Activated naive CD4-positive, alpha-beta T cell treated with anti-CD3 and anti-CD28 coated beads for 36 hours (primary cell): ENCODE results near the gene FANCI. TPM values are rescaled to one million over a fixed set of nuclear protein-coding genes. Genes with fewer than 3 reads are reported as not detected.

Experiments used
- CTCF ChIA-PET: fragments of 350-600 bp; sonication (Branson Sonifier 250); formaldehyde crosslinking; loops from one replicate; lab custom pipeline; 2021; ENCODE audit warnings: antibody characterized with exemption; lab: Charles Lee
- DNase-seq: peaks from one replicate; pipeline ENCODE4 v3.0.0-alpha.2; 2020
- H3K27ac Mint-ChIP-seq: one replicate; pipeline ENCODE4 v1.8.0; 2021; ENCODE audit warnings: mild to moderate bottlenecking, mixed read lengths
- H3K27me3 Mint-ChIP-seq: one replicate; pipeline ENCODE4 v1.8.0; 2021; ENCODE audit warnings: low read depth, mixed read lengths
- H3K36me3 Mint-ChIP-seq: one replicate; pipeline ENCODE4 v1.8.0; 2021; ENCODE audit warnings: low read depth, mixed read lengths
- H3K4me1 Mint-ChIP-seq: one replicate; pipeline ENCODE4 v1.8.0; 2021; ENCODE audit warnings: low read depth, mixed read lengths
- H3K4me3 Mint-ChIP-seq: one replicate; pipeline ENCODE4 v1.8.0; 2021; ENCODE audit warnings: mild to moderate bottlenecking, moderate library complexity, mixed read lengths
- H3K9me3 Mint-ChIP-seq: one replicate; pipeline ENCODE4 v1.8.0; 2021; ENCODE audit warnings: mixed read lengths
- intact Hi-C: fragments of 100-400 bp; cut with micrococcal nuclease; formaldehyde crosslinking; loops from one replicate; pipeline ENCODE4 v1.15.1; 2023
- total RNA-seq, 2 experiments: library from RNA; stranded (reverse); gene quantifications; one replicate each; pipeline ENCODE4 v1.2.3, GENCODE V29; 2021

The FANCI gene
- total RNA-seq, 2 experiments from 2014 or later, result 268 to 283 TPM

GRCh38 chr15:89356634-89357298 is 113.0 kb downstream of the FANCI start:
- CTCF ChIA-PET, result interaction anchor here (0.6 to 5.7 kb wide), 15 partner anchors 8 to 150 kb away, joined by 3 to 78 read pairs (median 15); no protein-coding TSS in a partner anchor
- H3K4me3 Mint-ChIP-seq, result no peak overlapping the region
- H3K27ac Mint-ChIP-seq, result no peak overlapping the region
- H3K27me3 Mint-ChIP-seq, result peaks cover 72% of the 10 kb centered on the region
- peaks cover 13% of the 10 kb centered on the region for H3K4me1 Mint-ChIP-seq
- H3K36me3 Mint-ChIP-seq, result no peaks in the 10 kb centered on the region
- no peaks in the 10 kb centered on the region for H3K9me3 Mint-ChIP-seq
- intact Hi-C loops, result no loop called here
- DNase-seq, result peak; percentile 36

GRCh38 chr15:89358435-89358754 is 114.6 kb downstream of the FANCI start:
- no peaks in the 10 kb centered on the region for H3K36me3 Mint-ChIP-seq
- CTCF ChIA-PET, result interaction anchor here (0.5 to 5.7 kb wide), 36 partner anchors 10 to 836 kb away, joined by 3 to 78 read pairs (median 6); no protein-coding TSS in a partner anchor
- H3K9me3 Mint-ChIP-seq, result no peaks in the 10 kb centered on the region
- peaks cover 14% of the 10 kb centered on the region for H3K4me1 Mint-ChIP-seq
- peaks cover 79% of the 10 kb centered on the region for H3K27me3 Mint-ChIP-seq
- no peak overlapping the region for H3K27ac Mint-ChIP-seq
- intact Hi-C loops, result loop anchor here (1.0 kb wide), 4 partner anchors 42 to 115 kb away; no protein-coding TSS in a partner anchor
- H3K4me3 Mint-ChIP-seq, result no peak overlapping the region
- no peak for DNase-seq

- Mint-ChIP-seq H3K4me1 (peaks cover 14% of the 10 kb centered on the region), H3K27me3 (peaks cover 81% of the 10 kb centered on the region), H3K4me3 (peak overlapping the region; percentile 77), H3K27ac (no peak overlapping the region), H3K36me3 (no peaks in the 10 kb centered on the region), H3K9me3 (no peaks in the 10 kb centered on the region)
- peak; percentile 87 for DNase-seq
- CTCF ChIA-PET, result interaction anchor here (0.5 to 5.7 kb wide), 35 partner anchors 10 to 836 kb away, joined by 3 to 78 read pairs (median 7); no protein-coding TSS in a partner anchor
- intact Hi-C loops, result loop anchor here (1.0 kb wide), 4 partner anchors 41 to 114 kb away; no protein-coding TSS in a partner anchor
Measured at GRCh38 chr15:89358755-89359439, 115.1 kb downstream of the FANCI start.

GRCh38 chr15:89359471-89360293 is 115.9 kb downstream of the FANCI start:
- CTCF ChIA-PET, result interaction anchor here (0.7 to 5.7 kb wide), 26 partner anchors 9 to 195 kb away, joined by 3 to 78 read pairs (median 12); no protein-coding TSS in a partner anchor
- intact Hi-C loops, result loop anchor here (2.0 kb wide), 1 partner anchor 17 kb away; no protein-coding TSS in a partner anchor
- Mint-ChIP-seq H3K27ac (no peak overlapping the region), H3K4me1 (peaks cover 14% of the 10 kb centered on the region), H3K4me3 (no peak overlapping the region), H3K27me3 (peaks cover 82% of the 10 kb centered on the region), H3K36me3 (no peaks in the 10 kb centered on the region), H3K9me3 (no peaks in the 10 kb centered on the region)
- DNase-seq, result no peak

GRCh38 chr15:89360294-89360971 is 116.7 kb downstream of the FANCI start:
- no peaks in the 10 kb centered on the region for H3K9me3 Mint-ChIP-seq
- DNase-seq, result no peak
- H3K4me3 Mint-ChIP-seq, result no peak overlapping the region
- peaks cover 14% of the 10 kb centered on the region for H3K4me1 Mint-ChIP-seq
- CTCF ChIA-PET, result interaction anchor here (0.7 to 5.7 kb wide), 13 partner anchors 12 to 95 kb away, joined by 3 to 78 read pairs (median 19); no protein-coding TSS in a partner anchor
- H3K27ac Mint-ChIP-seq, result no peak overlapping the region
- H3K36me3 Mint-ChIP-seq, result no peaks in the 10 kb centered on the region
- intact Hi-C loops, result loop anchor here (2.0 kb wide), 1 partner anchor 16 kb away; no protein-coding TSS in a partner anchor
- H3K27me3 Mint-ChIP-seq, result peaks cover 83% of the 10 kb centered on the region

GRCh38 chr15:89361451-89362202 is 117.8 kb downstream of the FANCI start:
- Mint-ChIP-seq H3K9me3 (no peaks in the 10 kb centered on the region), H3K36me3 (no peaks in the 10 kb centered on the region), H3K27me3 (peaks cover 84% of the 10 kb centered on the region), H3K4me3 (no peak overlapping the region), H3K27ac (no peak overlapping the region), H3K4me1 (peaks cover 16% of the 10 kb centered on the region)
- CTCF ChIA-PET, result interaction anchor here (1.0 to 2.1 kb wide), 2 partner anchors 11 to 53 kb away, joined by 3 to 7 read pairs; no protein-coding TSS in a partner anchor
- DNase-seq, result peak; percentile 68
- intact Hi-C loops, result loop anchor here (2.0 kb wide), 1 partner anchor 15 kb away; no protein-coding TSS in a partner anchor

- Mint-ChIP-seq H3K36me3 (no peaks in the 10 kb centered on the region), H3K27ac (no peak overlapping the region), H3K4me1 (peaks cover 23% of the 10 kb centered on the region), H3K27me3 (peaks cover 85% of the 10 kb centered on the region), H3K9me3 (no peaks in the 10 kb centered on the region), H3K4me3 (no peak overlapping the region)
- intact Hi-C loops, result no loop called here
- CTCF ChIA-PET, result interaction anchor here (2.1 kb wide), 1 partner anchor 53 kb away, joined by 7 read pairs; no protein-coding TSS in a partner anchor
- DNase-seq, result no peak
Measured at GRCh38 chr15:89362203-89363101, 118.7 kb downstream of the FANCI start.

- Mint-ChIP-seq H3K9me3 (no peaks in the 10 kb centered on the region), H3K4me3 (no peak overlapping the region), H3K27ac (no peak overlapping the region), H3K27me3 (peaks cover 83% of the 10 kb centered on the region), H3K36me3 (no peaks in the 10 kb centered on the region), H3K4me1 (peaks cover 24% of the 10 kb centered on the region)
- no peak for DNase-seq
- CTCF ChIA-PET, result interaction anchor here (2.1 kb wide), 1 partner anchor 52 kb away, joined by 7 read pairs; no protein-coding TSS in a partner anchor
- intact Hi-C loops, result no loop called here
Measured at GRCh38 chr15:89363133-89363532, 119.4 kb downstream of the FANCI start.

- CTCF ChIA-PET, result interaction anchor here (0.8 to 1.6 kb wide), 2 partner anchors 43 to 55 kb away, joined by 4 read pairs; no protein-coding TSS in a partner anchor
- Mint-ChIP-seq H3K4me3 (no peak overlapping the region), H3K27me3 (peaks cover 83% of the 10 kb centered on the region), H3K9me3 (no peaks in the 10 kb centered on the region), H3K27ac (no peak overlapping the region), H3K36me3 (no peaks in the 10 kb centered on the region), H3K4me1 (peaks cover 25% of the 10 kb centered on the region)
- DNase-seq, result no peak
- intact Hi-C loops, result no loop called here
Measured at GRCh38 chr15:89363770-89364169, 120.0 kb downstream of the FANCI start.

GRCh38 chr15:89364341-89364740 is 120.6 kb downstream of the FANCI start:
- peaks cover 24% of the 10 kb centered on the region for H3K4me1 Mint-ChIP-seq
- intact Hi-C loops, result no loop called here
- no peak overlapping the region for H3K27ac Mint-ChIP-seq
- H3K27me3 Mint-ChIP-seq, result peaks cover 86% of the 10 kb centered on the region
- CTCF ChIA-PET, result interaction anchor here (0.8 to 1.6 kb wide), 2 partner anchors 42 to 54 kb away, joined by 4 read pairs; no protein-coding TSS in a partner anchor
- H3K36me3 Mint-ChIP-seq, result no peaks in the 10 kb centered on the region
- no peak overlapping the region for H3K4me3 Mint-ChIP-seq
- H3K9me3 Mint-ChIP-seq, result no peaks in the 10 kb centered on the region
- DNase-seq, result no peak
